ENCODE results near the gene NFKB1. TPM values are rescaled to one million over a fixed set of nuclear protein-coding genes. Genes with fewer than 3 reads are reported as not detected.
A peak's percentile ranks its signal among the peaks of the same experiment; 100 is the strongest.

The NFKB1 gene, protein sequence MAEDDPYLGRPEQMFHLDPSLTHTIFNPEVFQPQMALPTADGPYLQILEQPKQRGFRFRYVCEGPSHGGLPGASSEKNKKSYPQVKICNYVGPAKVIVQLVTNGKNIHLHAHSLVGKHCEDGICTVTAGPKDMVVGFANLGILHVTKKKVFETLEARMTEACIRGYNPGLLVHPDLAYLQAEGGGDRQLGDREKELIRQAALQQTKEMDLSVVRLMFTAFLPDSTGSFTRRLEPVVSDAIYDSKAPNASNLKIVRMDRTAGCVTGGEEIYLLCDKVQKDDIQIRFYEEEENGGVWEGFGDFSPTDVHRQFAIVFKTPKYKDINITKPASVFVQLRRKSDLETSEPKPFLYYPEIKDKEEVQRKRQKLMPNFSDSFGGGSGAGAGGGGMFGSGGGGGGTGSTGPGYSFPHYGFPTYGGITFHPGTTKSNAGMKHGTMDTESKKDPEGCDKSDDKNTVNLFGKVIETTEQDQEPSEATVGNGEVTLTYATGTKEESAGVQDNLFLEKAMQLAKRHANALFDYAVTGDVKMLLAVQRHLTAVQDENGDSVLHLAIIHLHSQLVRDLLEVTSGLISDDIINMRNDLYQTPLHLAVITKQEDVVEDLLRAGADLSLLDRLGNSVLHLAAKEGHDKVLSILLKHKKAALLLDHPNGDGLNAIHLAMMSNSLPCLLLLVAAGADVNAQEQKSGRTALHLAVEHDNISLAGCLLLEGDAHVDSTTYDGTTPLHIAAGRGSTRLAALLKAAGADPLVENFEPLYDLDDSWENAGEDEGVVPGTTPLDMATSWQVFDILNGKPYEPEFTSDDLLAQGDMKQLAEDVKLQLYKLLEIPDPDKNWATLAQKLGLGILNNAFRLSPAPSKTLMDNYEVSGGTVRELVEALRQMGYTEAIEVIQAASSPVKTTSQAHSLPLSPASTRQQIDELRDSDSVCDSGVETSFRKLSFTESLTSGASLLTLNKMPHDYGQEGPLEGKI
- total RNA-seq (100 to 1,000 TPM in 2 of 5 donors, 10 to 100 TPM in 3; 83.0 to 185 (median 92.1) TPM), total RNA-seq (149 to 1,884 (median 460) reads per million in 29 experiments)
- total RNA-seq (2013), result 59.8 TPM

DNA sequence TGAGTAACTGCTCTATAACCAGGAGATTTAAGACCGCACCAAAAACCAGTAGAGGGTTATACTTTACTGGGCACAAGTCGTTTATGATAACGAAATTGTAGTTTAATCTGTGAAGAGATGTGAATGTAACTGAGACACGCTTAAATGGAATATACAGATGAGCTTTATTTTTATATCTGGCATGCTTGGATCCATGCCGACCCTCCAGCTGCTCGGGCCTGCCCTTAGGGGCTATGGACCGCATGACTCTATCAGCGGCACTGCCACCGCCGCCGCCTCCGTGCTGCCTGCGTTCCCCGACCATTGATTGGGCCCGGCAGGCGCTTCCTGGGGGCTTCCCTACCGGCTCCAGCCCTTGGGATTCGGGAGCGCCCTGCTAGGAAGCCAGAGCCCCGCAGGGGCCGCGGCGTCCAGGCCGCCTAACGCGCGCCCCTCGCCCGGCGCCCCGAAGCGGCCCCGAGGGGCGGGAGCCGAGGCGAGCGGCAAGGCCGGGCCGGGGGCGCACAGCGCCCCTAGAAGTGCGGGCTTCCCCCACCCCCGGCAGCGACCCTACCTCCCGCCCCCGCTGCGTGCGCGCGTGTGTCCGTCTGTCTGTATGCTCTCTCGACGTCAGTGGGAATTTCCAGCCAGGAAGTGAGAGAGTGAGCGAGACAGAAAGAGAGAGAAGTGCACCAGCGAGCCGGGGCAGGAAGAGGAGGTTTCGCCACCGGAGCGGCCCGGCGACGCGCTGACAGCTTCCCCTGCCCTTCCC lies at the start of gene NFKB1:
Gene NFKB1, plus strand, starts transcription at position 664 of the 751 bp plus-strand sequence. CDS start 24,160 bp downstream, outside the sequence.
- 2% methylated on average over 36 of the region's 63 CpGs for WGBS (ENCODE audit: insufficient coverage)
- H3K4me1 ChIP-seq (ENCODE audit: control insufficient read depth in 1 of 2, extremely low read depth in 1 of 2, insufficient read depth in 2 of 2, low read length in 2 of 2), result peaks cover 13 to 27% of the 10 kb centered on the region in 2 experiments
- no peaks in the 10 kb centered on the region for H3K36me3 ChIP-seq (ENCODE audit: control insufficient read depth in 2 of 2, extremely low read depth in 1 of 2, insufficient read depth in 1 of 2, low read length in 1 of 2)
- H3K9me3 Mint-ChIP-seq, result no peaks in the 10 kb centered on the region
- H3K36me3 Mint-ChIP-seq, result peaks cover 8% of the 10 kb centered on the region
- POLR2A ChIA-PET, result interaction anchor here (0.6 to 3.0 kb wide), 16 partner anchors 11 to 598 kb away, joined by 3 to 13 read pairs (median 4); partner anchors contain the start of gene CISD2 (in 1 of the 2)
- CTCF ChIA-PET, result interaction anchor here (0.7 to 2.4 kb wide), 21 partner anchors 10 to 327 kb away, joined by 3 to 17 read pairs (median 3); partner anchors contain the start of gene UBE2D3 (in 1 of the 2)
- peak within 1 kb of the TSS; percentile 95 to 98 for H3K27ac Mint-ChIP-seq
- peak within 1 kb of the TSS; percentile 91 to 98 (median 96) for H3K4me3 Mint-ChIP-seq
- no peaks in the 10 kb centered on the region for H3K27me3 Mint-ChIP-seq
- peak within 1 kb of the TSS; percentile 100 for H3K27ac ChIP-seq (ENCODE audit: low read length)
- H3K27me3 ChIP-seq (replicated peaks in 1 of 2; ENCODE audit: control insufficient read depth in 2 of 2, extremely low read depth in 1 of 2, insufficient read depth in 2 of 2, low read length in 1 of 2), result no peaks in the 10 kb centered on the region
- ATAC-seq (replicated peaks in 1 of 4) (peak; percentile 62 to 79 (median 66)), DNase-seq (peak; percentile 41 to 94 (median 84))
- peak within 1 kb of the TSS; percentile 99 for H3K4me3 ChIP-seq (ENCODE audit: control insufficient read depth in 1 of 2, extremely low read depth in 1 of 2, low read length in 1 of 2)
- H3K9me3 ChIP-seq, result no peaks in the 10 kb centered on the region
- peaks cover 25 to 30% (median 30%) of the 10 kb centered on the region in 3 donors for H3K4me1 Mint-ChIP-seq

DNA sequence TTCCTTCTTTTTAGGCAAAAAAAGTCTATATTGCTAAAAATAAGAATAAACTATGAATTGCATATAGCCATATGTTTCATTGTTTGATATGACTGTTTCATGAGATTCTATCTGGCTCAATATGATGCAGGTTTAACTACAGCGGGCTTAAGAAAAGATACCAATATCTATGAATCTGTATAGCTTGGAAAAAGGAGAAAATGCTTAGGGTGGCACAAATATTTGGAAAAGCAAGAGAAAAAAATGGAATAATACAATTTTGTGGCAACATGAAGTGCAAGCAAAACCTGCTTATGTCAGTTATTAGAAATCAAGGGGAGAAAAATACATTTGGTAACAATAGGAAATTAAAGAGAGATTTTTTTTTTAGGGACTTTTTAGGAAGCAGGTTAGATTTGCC lies 48.3 kb upstream of the NFKB1 start:
- Histone ChIP-seq H3K36me3 (ENCODE audit: control insufficient read depth in 2 of 2, extremely low read depth in 1 of 2, insufficient read depth in 1 of 2, low read length in 1 of 2) (no peaks in the 10 kb centered on the region), H3K27ac (ENCODE audit: low read length) (no peak overlapping the region), H3K9me3 (no peaks in the 10 kb centered on the region), H3K4me1 (ENCODE audit: control insufficient read depth in 1 of 2, extremely low read depth in 1 of 2, insufficient read depth in 2 of 2, low read length in 2 of 2) (no peaks in the 10 kb centered on the region), H3K27me3 (replicated peaks in 1 of 2; ENCODE audit: control insufficient read depth in 2 of 2, extremely low read depth in 1 of 2, insufficient read depth in 2 of 2, low read length in 1 of 2) (peaks cover 0 to 5% of the 10 kb centered on the region in 2 experiments), H3K4me3 (ENCODE audit: control insufficient read depth in 1 of 2, extremely low read depth in 1 of 2, low read length in 1 of 2) (no peak overlapping the region)
- no peak overlapping the region for H3K27ac Mint-ChIP-seq
- WGBS (ENCODE audit: insufficient coverage), result 100% methylated on average over 1 of the region's 1 CpG
- no peak for ATAC-seq (replicated peaks in 1 of 4)
- no peak for DNase-seq
- no peak overlapping the region for H3K4me3 Mint-ChIP-seq
- H3K4me1 Mint-ChIP-seq, result peaks cover 9 to 10% (median 9%) of the 10 kb centered on the region in 3 donors
- no peaks in the 10 kb centered on the region for H3K36me3 Mint-ChIP-seq
- H3K27me3 Mint-ChIP-seq, result peaks cover 0 to 1% of the 10 kb centered on the region in 2 donors
- POLR2A ChIA-PET, result no interaction called here
- H3K9me3 Mint-ChIP-seq, result no peaks in the 10 kb centered on the region
- CTCF ChIA-PET, result no interaction called here

DNA sequence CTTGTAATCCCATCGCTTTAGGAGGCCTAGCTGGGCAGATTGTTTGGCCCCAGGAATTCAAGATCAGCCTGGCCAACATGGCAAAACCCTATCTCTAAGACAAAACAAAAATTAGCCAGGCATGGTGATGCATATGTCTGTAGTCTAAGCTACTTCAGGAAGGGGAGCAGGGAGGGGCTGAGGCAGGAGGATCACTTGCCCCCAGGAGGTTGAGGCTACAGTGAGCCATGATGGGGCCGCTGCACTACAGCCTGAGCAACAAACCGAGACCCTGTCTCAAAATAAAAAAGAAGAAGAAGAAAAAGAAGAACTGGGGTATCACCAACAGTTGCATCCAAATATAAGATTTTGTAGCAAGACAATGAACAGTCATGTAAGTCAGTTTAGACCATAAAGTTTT lies 47.3 kb upstream of the NFKB1 start:
- no peak overlapping the region for H3K4me3 ChIP-seq (ENCODE audit: control insufficient read depth in 1 of 2, extremely low read depth in 1 of 2, low read length in 1 of 2)
- no peaks in the 10 kb centered on the region for H3K4me1 ChIP-seq (ENCODE audit: control insufficient read depth in 1 of 2, extremely low read depth in 1 of 2, insufficient read depth in 2 of 2, low read length in 2 of 2)
- H3K9me3 Mint-ChIP-seq, result peaks cover 0 to 7% (median under 1%) of the 10 kb centered on the region in 3 donors
- ChIA-PET CTCF (no interaction called here), POLR2A (interaction anchor here in 1 of 2 donors (0.7 kb wide), 1 partner anchor 163 kb away, joined by 3 read pairs; no protein-coding TSS in a partner anchor)
- 100% methylated on average over 2 of the region's 3 CpGs for WGBS (ENCODE audit: insufficient coverage)
- no peaks in the 10 kb centered on the region for H3K36me3 ChIP-seq (ENCODE audit: control insufficient read depth in 2 of 2, extremely low read depth in 1 of 2, insufficient read depth in 1 of 2, low read length in 1 of 2)
- H3K4me3 Mint-ChIP-seq, result no peak overlapping the region
- no peak for DNase-seq
- no peak for ATAC-seq (replicated peaks in 1 of 4)
- H3K36me3 Mint-ChIP-seq, result no peaks in the 10 kb centered on the region
- H3K27ac Mint-ChIP-seq, result no peak overlapping the region
- H3K27me3 ChIP-seq (replicated peaks in 1 of 2; ENCODE audit: control insufficient read depth in 2 of 2, extremely low read depth in 1 of 2, insufficient read depth in 2 of 2, low read length in 1 of 2), result peaks cover 0 to 5% of the 10 kb centered on the region in 2 experiments
- no peak overlapping the region for H3K27ac ChIP-seq (ENCODE audit: low read length)
- peaks cover 0 to 1% of the 10 kb centered on the region in 2 donors for H3K27me3 Mint-ChIP-seq
- peaks cover 6 to 9% (median 9%) of the 10 kb centered on the region in 3 donors for H3K4me1 Mint-ChIP-seq
- H3K9me3 ChIP-seq, result no peaks in the 10 kb centered on the region

DNA sequence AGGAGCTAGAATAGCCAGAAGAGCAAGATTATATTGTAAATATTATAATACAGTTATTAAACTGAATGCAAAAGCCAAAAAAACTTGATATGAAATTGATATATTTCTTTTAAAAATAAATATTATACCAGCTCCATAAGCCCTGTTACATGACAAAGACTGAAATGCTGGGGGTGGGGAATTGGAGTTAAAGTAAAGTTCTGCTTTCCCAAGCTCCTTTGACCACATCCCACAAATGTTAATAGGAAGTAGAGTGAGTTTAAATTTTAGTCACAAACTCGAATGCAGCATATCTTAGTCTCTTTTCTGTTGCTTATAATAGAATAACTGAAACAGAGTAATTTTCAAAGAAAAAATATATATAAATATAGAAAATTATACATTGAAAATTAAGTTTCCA lies 46.9 kb upstream of the NFKB1 start:
- Mint-ChIP-seq H3K27ac (no peak overlapping the region), H3K36me3 (no peaks in the 10 kb centered on the region), H3K9me3 (peaks cover 0 to 7% (median 3%) of the 10 kb centered on the region in 3 donors), H3K4me3 (no peak overlapping the region), H3K27me3 (peaks cover 0 to 1% of the 10 kb centered on the region in 2 donors), H3K4me1 (peaks cover 6 to 9% (median 9%) of the 10 kb centered on the region in 3 donors)
- no CpG with 5 or more reads among the region's 1 CpG for WGBS (ENCODE audit: insufficient coverage)
- CTCF ChIA-PET, result no interaction called here
- Histone ChIP-seq H3K36me3 (ENCODE audit: control insufficient read depth in 2 of 2, extremely low read depth in 1 of 2, insufficient read depth in 1 of 2, low read length in 1 of 2) (no peaks in the 10 kb centered on the region), H3K4me1 (ENCODE audit: control insufficient read depth in 1 of 2, extremely low read depth in 1 of 2, insufficient read depth in 2 of 2, low read length in 2 of 2) (no peaks in the 10 kb centered on the region), H3K27ac (ENCODE audit: low read length) (no peak overlapping the region), H3K4me3 (ENCODE audit: control insufficient read depth in 1 of 2, extremely low read depth in 1 of 2, low read length in 1 of 2) (no peak overlapping the region), H3K9me3 (no peaks in the 10 kb centered on the region), H3K27me3 (replicated peaks in 1 of 2; ENCODE audit: control insufficient read depth in 2 of 2, extremely low read depth in 1 of 2, insufficient read depth in 2 of 2, low read length in 1 of 2) (peaks cover 0 to 5% of the 10 kb centered on the region in 2 experiments)
- ATAC-seq (replicated peaks in 1 of 4), result no peak
- DNase-seq, result no peak
- POLR2A ChIA-PET, result interaction anchor here in 1 of 2 donors (0.7 kb wide), 1 partner anchor 163 kb away, joined by 3 read pairs; no protein-coding TSS in a partner anchor

DNA sequence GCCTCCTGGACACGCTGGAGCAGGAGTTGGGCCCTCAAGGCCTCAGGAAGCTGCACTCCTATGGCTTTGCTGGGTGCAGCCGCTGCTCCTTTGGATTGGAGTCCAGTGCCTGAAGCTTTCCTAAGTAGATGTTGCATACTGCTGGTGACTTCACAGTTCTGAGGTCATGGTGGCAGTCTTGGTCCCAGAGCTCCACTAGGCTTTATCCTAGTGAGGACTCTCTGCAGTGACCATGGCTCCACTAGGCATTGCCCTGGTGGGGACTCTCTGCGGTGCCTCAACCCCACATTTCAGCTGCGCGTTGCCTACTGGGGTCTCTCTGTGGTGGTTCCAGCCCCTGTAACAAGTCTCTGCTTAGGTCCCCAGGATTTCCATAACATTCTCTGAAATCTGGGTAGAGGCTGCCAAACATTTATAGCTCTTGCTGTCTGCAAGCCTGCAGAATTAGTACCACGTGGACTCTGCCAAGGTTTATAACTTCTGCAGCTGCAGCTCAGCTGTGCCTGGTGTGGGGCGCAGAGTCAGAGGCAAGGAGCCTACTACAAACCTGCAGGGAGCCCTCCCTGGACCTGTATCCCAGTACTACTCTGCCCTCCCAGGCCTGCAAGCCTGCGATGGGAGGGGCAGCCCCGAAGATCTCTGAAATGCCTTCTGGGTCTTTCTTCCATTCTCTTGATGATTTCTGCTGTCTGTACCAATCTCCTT lies 46.0 kb upstream of the NFKB1 start:
- no peak for DNase-seq
- peaks cover 6 to 13% (median 8%) of the 10 kb centered on the region in 3 donors for H3K9me3 Mint-ChIP-seq
- H3K27ac Mint-ChIP-seq, result no peak overlapping the region
- no peak overlapping the region for H3K4me3 Mint-ChIP-seq
- ChIA-PET CTCF (no interaction called here), POLR2A (no interaction called here)
- Histone ChIP-seq H3K36me3 (ENCODE audit: control insufficient read depth in 2 of 2, extremely low read depth in 1 of 2, insufficient read depth in 1 of 2, low read length in 1 of 2) (no peaks in the 10 kb centered on the region), H3K4me3 (ENCODE audit: control insufficient read depth in 1 of 2, extremely low read depth in 1 of 2, low read length in 1 of 2) (no peak overlapping the region), H3K27ac (ENCODE audit: low read length) (no peak overlapping the region), H3K9me3 (no peaks in the 10 kb centered on the region), H3K4me1 (ENCODE audit: control insufficient read depth in 1 of 2, extremely low read depth in 1 of 2, insufficient read depth in 2 of 2, low read length in 2 of 2) (no peaks in the 10 kb centered on the region), H3K27me3 (replicated peaks in 1 of 2; ENCODE audit: control insufficient read depth in 2 of 2, extremely low read depth in 1 of 2, insufficient read depth in 2 of 2, low read length in 1 of 2) (peaks cover 0 to 5% of the 10 kb centered on the region in 2 experiments)
- H3K4me1 Mint-ChIP-seq, result peaks cover 0 to 4% (median 2%) of the 10 kb centered on the region in 3 donors
- peaks cover 0 to 1% of the 10 kb centered on the region in 2 donors for H3K27me3 Mint-ChIP-seq
- peaks cover 2% of the 10 kb centered on the region for H3K36me3 Mint-ChIP-seq
- 95% methylated on average over 9 of the region's 9 CpGs for WGBS (ENCODE audit: insufficient coverage)
- ATAC-seq (replicated peaks in 1 of 4), result no peak

Measured in T-cell (primary cell).